Measurements from ENCODE around the gene VWA8.
"Not testable (repeated sequence)": the region's sequence is repeated elsewhere in the genome, so short reads cannot be mapped to it uniquely, and the experiment has no call there.

Gene VWA8

DNA sequence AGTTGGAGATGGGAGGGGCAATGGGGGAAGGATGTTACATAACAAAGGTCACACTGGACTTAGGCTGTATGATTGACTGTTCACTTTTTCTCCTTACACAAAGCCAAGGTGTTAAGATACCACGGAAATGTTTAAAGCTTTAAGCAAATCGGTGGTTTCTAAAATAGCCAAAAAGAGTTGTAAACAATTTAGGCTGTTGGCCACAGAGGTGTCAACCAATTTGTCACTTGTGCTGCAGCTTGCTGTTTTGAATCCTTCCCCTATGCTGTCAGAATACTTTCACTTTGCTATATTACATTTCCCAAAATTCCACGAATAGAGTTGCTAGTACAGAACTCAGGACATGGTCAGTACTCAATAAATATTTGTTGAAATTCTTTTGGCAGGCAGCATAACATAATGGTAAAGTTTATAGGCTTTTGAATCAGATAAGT lies 149.3 kb downstream of the VWA8 start:
- H3K4me1 ChIP-seq (ENCODE audit: low read length), result peaks cover 15% of the 10 kb centered on the region
- H3K27me3 ChIP-seq (ENCODE audit: low read depth, low read length), result no peaks in the 10 kb centered on the region
- no peak overlapping the region for H2AFZ ChIP-seq (ENCODE audit: low read depth, low read length)
- H3K79me2 ChIP-seq (ENCODE audit: low read length), result no peaks in the 10 kb centered on the region
- no peak overlapping the region for H3K9ac ChIP-seq (ENCODE audit: low read length)
- no peak overlapping the region for H3K4me2 ChIP-seq (ENCODE audit: low read length)
- no peaks in the 10 kb centered on the region for H3K9me3 ChIP-seq (ENCODE audit: insufficient read depth, low read length)
- no peak overlapping the region for H3K4me3 ChIP-seq (ENCODE audit: low read length)
- H4K20me1 ChIP-seq (ENCODE audit: insufficient read depth, low read length), result no peaks in the 10 kb centered on the region
- no peak for TF ChIP-seq EZH2phosphoT487 (IDR thresholded peaks at IDR 0.05; ENCODE audit: low read depth)
- TF ChIP-seq, protein P1, sequence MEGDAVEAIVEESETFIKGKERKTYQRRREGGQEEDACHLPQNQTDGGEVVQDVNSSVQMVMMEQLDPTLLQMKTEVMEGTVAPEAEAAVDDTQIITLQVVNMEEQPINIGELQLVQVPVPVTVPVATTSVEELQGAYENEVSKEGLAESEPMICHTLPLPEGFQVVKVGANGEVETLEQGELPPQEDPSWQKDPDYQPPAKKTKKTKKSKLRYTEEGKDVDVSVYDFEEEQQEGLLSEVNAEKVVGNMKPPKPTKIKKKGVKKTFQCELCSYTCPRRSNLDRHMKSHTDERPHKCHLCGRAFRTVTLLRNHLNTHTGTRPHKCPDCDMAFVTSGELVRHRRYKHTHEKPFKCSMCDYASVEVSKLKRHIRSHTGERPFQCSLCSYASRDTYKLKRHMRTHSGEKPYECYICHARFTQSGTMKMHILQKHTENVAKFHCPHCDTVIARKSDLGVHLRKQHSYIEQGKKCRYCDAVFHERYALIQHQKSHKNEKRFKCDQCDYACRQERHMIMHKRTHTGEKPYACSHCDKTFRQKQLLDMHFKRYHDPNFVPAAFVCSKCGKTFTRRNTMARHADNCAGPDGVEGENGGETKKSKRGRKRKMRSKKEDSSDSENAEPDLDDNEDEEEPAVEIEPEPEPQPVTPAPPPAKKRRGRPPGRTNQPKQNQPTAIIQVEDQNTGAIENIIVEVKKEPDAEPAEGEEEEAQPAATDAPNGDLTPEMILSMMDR (IDR thresholded peaks at IDR 0.05; ENCODE audit: low read depth, low read length), result no peak
- peaks cover 12% of the 10 kb centered on the region for H3K36me3 ChIP-seq (replicated peaks; ENCODE audit: low read depth, low read length)
- no peak overlapping the region for H3K27ac ChIP-seq (ENCODE audit: low read length)

DNA sequence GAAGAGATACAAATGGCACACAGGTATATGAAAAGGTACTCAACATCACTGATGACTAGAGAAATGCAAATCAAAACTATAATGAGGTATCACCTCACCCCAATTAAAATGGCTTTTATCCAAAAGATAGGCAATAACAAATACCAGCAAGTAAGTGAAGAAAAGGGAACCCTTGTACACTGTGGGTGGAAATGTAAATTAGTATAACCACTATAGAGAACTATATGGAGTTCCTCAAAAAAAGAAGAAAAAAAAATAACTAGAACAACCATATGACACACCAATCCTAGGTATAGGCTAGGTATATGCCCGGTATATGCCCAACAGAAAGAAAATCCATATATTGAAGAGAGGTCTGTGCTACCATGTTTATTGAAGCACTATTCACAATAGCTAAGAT lies 150.9 kb downstream of the VWA8 start:
- Histone ChIP-seq H3K27me3 (ENCODE audit: low read depth, low read length) (no peaks in the 10 kb centered on the region), H3K9ac (ENCODE audit: low read length) (no peak overlapping the region), H3K79me2 (ENCODE audit: low read length) (no peaks in the 10 kb centered on the region), H3K4me2 (ENCODE audit: low read length) (no peak overlapping the region), H3K9me3 (ENCODE audit: insufficient read depth, low read length) (no peaks in the 10 kb centered on the region), H4K20me1 (ENCODE audit: insufficient read depth, low read length) (no peaks in the 10 kb centered on the region), H2AFZ (ENCODE audit: low read depth, low read length) (no peak overlapping the region), H3K4me1 (ENCODE audit: low read length) (peaks cover 15% of the 10 kb centered on the region), H3K36me3 (replicated peaks; ENCODE audit: low read depth, low read length) (peaks cover 11% of the 10 kb centered on the region), H3K27ac (ENCODE audit: low read length) (no peak overlapping the region), H3K4me3 (ENCODE audit: low read length) (no peak overlapping the region)
- TF ChIP-seq, protein P1 (IDR thresholded peaks at IDR 0.05; ENCODE audit: low read depth, low read length), result no peak
- no peak for TF ChIP-seq EZH2phosphoT487 (IDR thresholded peaks at IDR 0.05; ENCODE audit: low read depth)

DNA sequence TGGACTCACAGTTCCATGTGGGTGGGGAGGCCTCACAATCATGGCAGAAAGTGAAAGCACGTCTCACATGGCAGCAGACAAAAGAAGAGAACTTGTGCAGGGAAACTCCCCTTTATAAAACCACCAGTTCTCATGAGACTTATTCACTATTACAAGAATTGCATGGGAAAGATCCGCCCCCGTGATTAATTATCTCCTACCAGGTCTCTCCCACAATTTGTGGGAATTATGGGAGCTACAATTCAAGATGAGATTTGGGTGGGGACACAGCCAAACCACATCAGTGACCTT lies 157.5 kb downstream of the VWA8 start:
- H4K20me1 ChIP-seq (ENCODE audit: insufficient read depth, low read length); H2AFZ ChIP-seq (ENCODE audit: low read depth, low read length); H3K27ac ChIP-seq (ENCODE audit: low read length); H3K79me2 ChIP-seq (ENCODE audit: low read length); H3K4me1 ChIP-seq (ENCODE audit: low read length); H3K4me3 ChIP-seq (ENCODE audit: low read length); H3K27me3 ChIP-seq (ENCODE audit: low read depth, low read length); H3K9ac ChIP-seq (ENCODE audit: low read length); H3K9me3 ChIP-seq (ENCODE audit: insufficient read depth, low read length); H3K4me2 ChIP-seq (ENCODE audit: low read length): not testable (repeated sequence)
- H3K36me3 ChIP-seq (replicated peaks; ENCODE audit: low read depth, low read length), result peaks cover 20% of the 10 kb centered on the region

DNA sequence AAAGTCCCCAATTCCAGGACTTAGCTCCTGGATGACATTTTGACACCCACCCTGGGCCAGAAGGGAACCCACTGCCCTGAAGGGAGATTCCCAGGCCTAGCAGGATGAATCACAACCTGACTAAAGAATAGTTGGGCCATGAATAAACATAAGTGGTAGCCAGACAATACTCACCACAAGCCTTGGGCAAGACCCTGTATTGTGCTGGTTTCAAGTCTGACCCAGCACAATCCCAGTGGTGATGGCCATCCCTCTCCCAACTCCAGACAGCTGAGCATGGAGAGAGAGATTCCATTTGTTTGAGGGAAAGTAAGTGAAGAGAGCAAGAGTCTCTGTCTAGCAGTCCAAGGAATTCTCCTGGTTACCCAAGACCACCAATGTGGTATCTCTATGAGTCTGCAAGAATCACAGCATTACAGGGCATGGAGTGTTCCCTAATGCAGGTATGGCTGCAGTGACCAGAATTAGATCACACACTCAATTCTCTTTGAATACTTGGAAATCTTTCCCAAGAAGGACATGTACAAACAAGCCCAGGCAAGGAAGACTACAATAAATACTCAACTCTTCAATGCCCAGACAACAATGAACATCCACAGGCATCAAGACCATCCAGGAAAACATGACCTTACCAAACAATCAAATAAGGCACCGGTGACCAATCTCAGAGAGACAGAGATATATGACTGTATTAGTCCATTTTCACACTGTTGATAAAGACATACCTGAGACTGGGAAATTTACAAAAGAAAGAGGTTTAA lies 158.0 kb downstream of the VWA8 start:
- H3K4me2 ChIP-seq (ENCODE audit: low read length), result no peak overlapping the region
- H3K27me3 ChIP-seq (ENCODE audit: low read depth, low read length), result no peaks in the 10 kb centered on the region
- 0 out of 2 replicates have a peak, but pooled peaks cover 7% of the 10 kb centered on the region for H3K9me3 ChIP-seq (ENCODE audit: insufficient read depth, low read length)
- no peak overlapping the region for H3K27ac ChIP-seq (ENCODE audit: low read length)
- no peaks in the 10 kb centered on the region for H3K4me1 ChIP-seq (ENCODE audit: low read length)
- no peak for TF ChIP-seq EZH2phosphoT487 (IDR thresholded peaks at IDR 0.05; ENCODE audit: low read depth)
- TF ChIP-seq, protein P1 (IDR thresholded peaks at IDR 0.05; ENCODE audit: low read depth, low read length), result no peak
- H3K9ac ChIP-seq (ENCODE audit: low read length), result no peak overlapping the region
- no peak overlapping the region for H3K4me3 ChIP-seq (ENCODE audit: low read length)
- peaks cover 20% of the 10 kb centered on the region for H3K36me3 ChIP-seq (replicated peaks; ENCODE audit: low read depth, low read length)
- no peaks in the 10 kb centered on the region for H4K20me1 ChIP-seq (ENCODE audit: insufficient read depth, low read length)
- no peak overlapping the region for H2AFZ ChIP-seq (ENCODE audit: low read depth, low read length)
- no peaks in the 10 kb centered on the region for H3K79me2 ChIP-seq (ENCODE audit: low read length)

Data from OCI-LY3 (cell line).